ENCODE measurements around the gene NLGN3. TPM values are rescaled to one million over a fixed set of nuclear protein-coding genes. Genes with fewer than 3 reads are reported as not detected.

NLGN3 gene
- total and polyA plus RNA-seq, 9 donors, result 2.1 to 10.9 (median 5.2) TPM

- H3K27me3 ChIP-seq, result no peaks in the 10 kb centered on the region
- H3K27ac ChIP-seq, result no peak overlapping the region
- TF ChIP-seq EP300 (IDR thresholded peaks at IDR 0.05) (no peak), POLR2A (IDR thresholded peaks at IDR 0.05) (no peak)
- TF ChIP-seq, protein P1, sequence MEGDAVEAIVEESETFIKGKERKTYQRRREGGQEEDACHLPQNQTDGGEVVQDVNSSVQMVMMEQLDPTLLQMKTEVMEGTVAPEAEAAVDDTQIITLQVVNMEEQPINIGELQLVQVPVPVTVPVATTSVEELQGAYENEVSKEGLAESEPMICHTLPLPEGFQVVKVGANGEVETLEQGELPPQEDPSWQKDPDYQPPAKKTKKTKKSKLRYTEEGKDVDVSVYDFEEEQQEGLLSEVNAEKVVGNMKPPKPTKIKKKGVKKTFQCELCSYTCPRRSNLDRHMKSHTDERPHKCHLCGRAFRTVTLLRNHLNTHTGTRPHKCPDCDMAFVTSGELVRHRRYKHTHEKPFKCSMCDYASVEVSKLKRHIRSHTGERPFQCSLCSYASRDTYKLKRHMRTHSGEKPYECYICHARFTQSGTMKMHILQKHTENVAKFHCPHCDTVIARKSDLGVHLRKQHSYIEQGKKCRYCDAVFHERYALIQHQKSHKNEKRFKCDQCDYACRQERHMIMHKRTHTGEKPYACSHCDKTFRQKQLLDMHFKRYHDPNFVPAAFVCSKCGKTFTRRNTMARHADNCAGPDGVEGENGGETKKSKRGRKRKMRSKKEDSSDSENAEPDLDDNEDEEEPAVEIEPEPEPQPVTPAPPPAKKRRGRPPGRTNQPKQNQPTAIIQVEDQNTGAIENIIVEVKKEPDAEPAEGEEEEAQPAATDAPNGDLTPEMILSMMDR (IDR thresholded peaks at IDR 0.05), result no peak
- DNase-seq, result no peak
- intact Hi-C loops (cut with DNase I), result no loop called here
- no peaks in the 10 kb centered on the region for H3K9me3 ChIP-seq
- WGBS, 3 donors, result 45 to 54% (median 52%) methylated on average over 3 of the region's 3 CpGs
- H3K4me1 ChIP-seq (ENCODE audit: insufficient read depth), result no peaks in the 10 kb centered on the region
- no peaks in the 10 kb centered on the region for H3K36me3 ChIP-seq
- no peak overlapping the region for H3K4me3 ChIP-seq
Observed at GRCh38 chrX:71154641-71155040, 10.0 kb downstream of the NLGN3 start.

DNA sequence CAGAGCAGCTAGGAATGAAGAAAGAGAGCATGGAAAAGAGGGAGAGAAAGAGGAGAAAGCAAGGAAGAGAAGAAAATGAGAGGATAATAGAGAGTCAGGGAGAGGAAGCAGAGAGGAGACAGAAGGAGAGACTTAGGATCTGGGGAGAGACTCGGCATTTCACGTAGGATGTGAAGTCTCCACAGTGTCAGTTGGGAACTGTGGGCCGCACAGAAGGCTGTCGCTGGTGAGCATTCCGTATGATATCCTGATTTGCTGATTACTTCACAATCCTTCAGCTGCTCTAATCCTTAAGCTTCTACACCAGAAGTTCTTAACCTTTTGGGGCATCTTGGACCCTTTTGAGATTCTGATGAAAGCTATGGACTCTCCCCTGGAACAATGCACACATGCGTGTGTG, 14.0 kb downstream of the NLGN3 start:
- WGBS, 3 donors, result 81 to 88% (median 82%) methylated on average over 6 of the region's 6 CpGs

DNA sequence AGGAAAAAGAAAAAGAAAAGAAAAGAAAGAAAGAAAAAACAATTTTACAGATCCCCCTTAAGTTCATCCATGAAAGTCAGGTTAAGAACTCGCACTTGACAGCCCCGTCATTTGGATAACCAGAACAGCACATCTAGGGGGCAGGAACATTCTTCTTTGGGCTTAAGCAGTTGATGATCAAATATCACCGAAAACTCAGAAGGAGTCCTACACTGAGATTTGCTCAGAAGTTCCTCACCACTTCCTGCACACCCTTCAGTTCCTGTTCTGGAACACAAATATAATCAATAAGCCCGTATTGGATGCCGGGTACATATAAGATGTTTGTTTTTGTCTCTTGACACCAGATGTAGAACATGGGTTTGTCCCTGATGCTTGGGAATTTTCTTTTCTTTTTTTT, 14.7 kb downstream of the NLGN3 start:
- no peaks in the 10 kb centered on the region for H3K4me1 ChIP-seq (ENCODE audit: insufficient read depth)
- 81 to 88% (median 83%) methylated on average over 5 of the region's 5 CpGs for WGBS, 3 donors
- intact Hi-C loops (cut with DNase I), result no loop called here
- H3K9me3 ChIP-seq, result no peaks in the 10 kb centered on the region
- no peak overlapping the region for H3K4me3 ChIP-seq
- H3K27me3 ChIP-seq, result no peaks in the 10 kb centered on the region
- H3K27ac ChIP-seq, result no peak overlapping the region
- no peaks in the 10 kb centered on the region for H3K36me3 ChIP-seq
- no peak for DNase-seq
- TF ChIP-seq, protein P1 (IDR thresholded peaks at IDR 0.05), result no peak
- TF ChIP-seq EP300 (IDR thresholded peaks at IDR 0.05) (no peak), POLR2A (IDR thresholded peaks at IDR 0.05) (no peak)

More for the DNA sequence above, 14.0 kb downstream of the NLGN3 start:
- H3K4me1 ChIP-seq (ENCODE audit: insufficient read depth), result no peaks in the 10 kb centered on the region
- no peaks in the 10 kb centered on the region for H3K9me3 ChIP-seq
- no peak for DNase-seq
- intact Hi-C loops (cut with DNase I), result no loop called here
- H3K27ac ChIP-seq, result no peak overlapping the region
- TF ChIP-seq EP300 (IDR thresholded peaks at IDR 0.05) (no peak), POLR2A (IDR thresholded peaks at IDR 0.05) (no peak)
- TF ChIP-seq, protein P1 (IDR thresholded peaks at IDR 0.05), result no peak
- H3K27me3 ChIP-seq, result no peaks in the 10 kb centered on the region
- H3K4me3 ChIP-seq, result no peak overlapping the region
- no peaks in the 10 kb centered on the region for H3K36me3 ChIP-seq

GRCh38 chrX:71160475-71160874, 15.8 kb downstream of the NLGN3 start:
- H3K27ac ChIP-seq, result no peak overlapping the region
- no peaks in the 10 kb centered on the region for H3K27me3 ChIP-seq
- no peaks in the 10 kb centered on the region for H3K9me3 ChIP-seq
- no peaks in the 10 kb centered on the region for H3K4me1 ChIP-seq (ENCODE audit: insufficient read depth)
- intact Hi-C loops (cut with DNase I), result no loop called here
- no peaks in the 10 kb centered on the region for H3K36me3 ChIP-seq
- no peak for TF ChIP-seq EP300 (IDR thresholded peaks at IDR 0.05)
- TF ChIP-seq POLR2A (IDR thresholded peaks at IDR 0.05), result no peak
- TF ChIP-seq, protein P1 (IDR thresholded peaks at IDR 0.05), result no peak
- DNase-seq, result no peak
- WGBS, 3 donors, result 83 to 91% (median 89%) methylated on average over 3 of the region's 3 CpGs
- no peak overlapping the region for H3K4me3 ChIP-seq
